Tibial nerve (tissue), 4 donors: ENCODE measurements around the gene RPA1. TPM values are rescaled to one million over a fixed set of nuclear protein-coding genes. Genes with fewer than 3 reads are reported as not detected.

ENCODE experiments used
- DNase-seq, 2 donors: peaks; one replicate each; pipeline ENCODE4 v3.0.0-alpha.2; 2019; ENCODE audit warnings: low spot score in 2 of 2
- H3K27ac ChIP-seq, 4 donors: fragments of 200-600 bp; sonication (generic) in 3 of 4; one replicate each; pipeline ENCODE4 v1.5.1; 2017 to 2019; ENCODE audit warnings: mild to moderate bottlenecking in 1 of 4
- H3K27me3 ChIP-seq, 2 donors: fragments of 200-600 bp; sonication (generic) in 1 of 2; one replicate each; pipeline versions ENCODE4 v1.5.1 to v1.6.0; 2017 to 2019
- H3K36me3 ChIP-seq, 3 donors: fragments of 200-600 bp; sonication (generic); one replicate each; pipeline ENCODE4 v1.5.1; 2018 to 2019
- H3K4me1 ChIP-seq, 4 donors: fragments of 200-600 bp; sonication (generic) in 3 of 4; one replicate each; pipeline ENCODE4 v1.5.1; 2017 to 2019
- H3K4me3 ChIP-seq, 4 donors: fragments of 200-600 bp; sonication (generic) in 3 of 4; one replicate each; pipeline ENCODE4 v1.5.1; 2017 to 2019; ENCODE audit warnings: mild to moderate bottlenecking in 1 of 4, moderate library complexity in 1 of 4
- H3K9me3 ChIP-seq, 4 donors: fragments of 200-600 bp; sonication (generic) in 3 of 4; one replicate each; pipeline ENCODE4 v1.5.1; 2017 to 2019
- CTCF ChIP-seq, 5 experiments: fragments of 200-600 bp in 3 of 5; fragments of 450-650 bp in 2 of 5; sonication (generic) in 3 of 5; IDR thresholded peaks; one replicate each; pipeline ENCODE4 v1.5.1; 2016 to 2019; ENCODE audit warnings: antibody characterized with exemption in 5 of 5, mild to moderate bottlenecking in 3 of 5, moderate library complexity in 2 of 5
- EP300 ChIP-seq, 2 donors: sonication (generic); formaldehyde crosslinking; IDR thresholded peaks; one replicate each; pipeline ENCODE4 v1.6.1; 2017; ENCODE audit warnings: antibody characterized with exemption in 2 of 2, mild to moderate bottlenecking in 1 of 2
- POLR2A ChIP-seq, 2 donors: fragments of 450-650 bp; IDR thresholded peaks; one replicate each; pipeline ENCODE4 v1.6.1; 2017; ENCODE audit warnings: antibody characterized with exemption in 2 of 2, mild to moderate bottlenecking in 2 of 2, moderate library complexity in 2 of 2
- WGBS, 2 donors: methylation state at CpG; one replicate each; pipeline ENCODE4 v1.1.5; 2018; 5-methylcytosine and 5-hydroxymethylcytosine counted together
- total RNA-seq, 4 donors: library from RNA; depleted of rRNA; stranded (reverse); fragments of >200 nt; gene quantifications; one replicate each; pipeline ENCODE4 v1.1.0, GENCODE V29; 2016

RPA1 gene
- total RNA-seq, 4 donors from 2014 or later, result 18.0 to 31.0 (median 26.7) TPM

DNA sequence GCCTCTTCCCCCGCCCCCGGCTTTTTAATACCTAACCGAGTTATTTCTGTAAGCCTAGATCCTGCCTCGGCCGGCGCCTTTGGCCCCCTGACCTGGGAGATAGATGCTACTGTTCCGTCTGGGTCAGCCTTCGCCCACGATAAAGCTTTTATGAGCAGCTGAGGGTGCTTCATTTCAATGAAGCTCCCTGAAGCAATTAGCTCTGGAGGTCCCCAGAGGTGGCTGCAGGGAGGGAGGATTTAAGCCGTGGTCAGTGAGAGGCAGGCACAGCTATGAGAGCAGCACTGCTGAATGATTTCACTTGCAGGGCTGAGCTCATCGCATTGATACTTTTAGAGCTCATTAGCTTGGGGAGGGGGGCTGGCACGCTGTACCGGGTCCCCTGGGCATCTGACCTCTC, 89.4 kb downstream of the RPA1 start:
- DNase-seq, result no peak
- TF ChIP-seq EP300 (IDR thresholded peaks at IDR 0.05), result no peak
- no peak for TF ChIP-seq POLR2A (IDR thresholded peaks at IDR 0.05)
- WGBS, 2 donors, result 38 to 47% methylated on average over 13 of the region's 13 CpGs

GRCh38 chr17:1920948-1921351, 91.1 kb downstream of the RPA1 start:
- no peaks in the 10 kb centered on the region for H3K36me3 ChIP-seq
- H3K27ac ChIP-seq, result no peak overlapping the region
- no peak for DNase-seq
- no peaks in the 10 kb centered on the region for H3K4me1 ChIP-seq
- TF ChIP-seq CTCF (IDR thresholded peaks at IDR 0.05), result no peak
- no peak for TF ChIP-seq POLR2A (IDR thresholded peaks at IDR 0.05)
- no peak for TF ChIP-seq EP300 (IDR thresholded peaks at IDR 0.05)
- peaks cover 0 to 16% of the 10 kb centered on the region in 2 donors for H3K27me3 ChIP-seq
- H3K9me3 ChIP-seq, result no peaks in the 10 kb centered on the region
- H3K4me3 ChIP-seq, result no peak overlapping the region
- 83 to 92% methylated on average over 19 of the region's 19 CpGs for WGBS, 2 donors

More for the DNA sequence above, 89.4 kb downstream of the RPA1 start:
- peaks cover 0 to 33% of the 10 kb centered on the region in 2 donors for H3K27me3 ChIP-seq
- H3K4me1 ChIP-seq, result no peaks in the 10 kb centered on the region
- H3K36me3 ChIP-seq, result no peaks in the 10 kb centered on the region
- H3K27ac ChIP-seq, result no peak overlapping the region
- H3K4me3 ChIP-seq, result no peak overlapping the region
- H3K9me3 ChIP-seq, result no peaks in the 10 kb centered on the region

GRCh38 chr17:1928976-1929375, 99.2 kb downstream of the RPA1 start:
- Histone ChIP-seq H3K4me3 (no peak overlapping the region), H3K9me3 (no peaks in the 10 kb centered on the region), H3K36me3 (no peaks in the 10 kb centered on the region), H3K27me3 (peaks cover 0 to 19% of the 10 kb centered on the region in 2 donors), H3K4me1 (no peaks in the 10 kb centered on the region), H3K27ac (no peak overlapping the region)
- no peak for DNase-seq
- 79 to 83% methylated on average over 12 of the region's 12 CpGs for WGBS, 2 donors
- no peak for TF ChIP-seq CTCF (IDR thresholded peaks at IDR 0.05)
- no peak for TF ChIP-seq POLR2A (IDR thresholded peaks at IDR 0.05)
- TF ChIP-seq EP300 (IDR thresholded peaks at IDR 0.05), result no peak

- Histone ChIP-seq H3K4me3 (no peak overlapping the region), H3K4me1 (no peaks in the 10 kb centered on the region), H3K36me3 (no peaks in the 10 kb centered on the region), H3K27me3 (peaks cover 0 to 19% of the 10 kb centered on the region in 2 donors), H3K27ac (no peak overlapping the region), H3K9me3 (no peaks in the 10 kb centered on the region)
- DNase-seq, result no peak
- TF ChIP-seq CTCF (IDR thresholded peaks at IDR 0.05) (no peak), POLR2A (IDR thresholded peaks at IDR 0.05) (no peak), EP300 (IDR thresholded peaks at IDR 0.05) (no peak)
- 20 to 41% methylated on average over 8 of the region's 8 CpGs for WGBS, 2 donors
Measured at GRCh38 chr17:1930337-1930645, 100.5 kb downstream of the RPA1 start.

- TF ChIP-seq EP300 (IDR thresholded peaks at IDR 0.05) (no peak), CTCF (IDR thresholded peaks at IDR 0.05) (no peak), POLR2A (IDR thresholded peaks at IDR 0.05) (no peak)
- Histone ChIP-seq H3K27me3 (peaks cover 0 to 19% of the 10 kb centered on the region in 2 donors), H3K36me3 (peaks cover 0 to 9% (median 0%) of the 10 kb centered on the region in 3 donors), H3K9me3 (no peaks in the 10 kb centered on the region), H3K27ac (no peak overlapping the region), H3K4me1 (no peaks in the 10 kb centered on the region), H3K4me3 (no peak overlapping the region)
- no peak for DNase-seq
- 37 to 40% methylated on average over 24 to 27 of the region's 27 CpGs for WGBS, 2 donors
Measured at GRCh38 chr17:1931844-1932579, 102.2 kb downstream of the RPA1 start.
